Measurements from ENCODE around the gene PDE4D. TPM values are rescaled to one million over a fixed set of nuclear protein-coding genes. Genes with fewer than 3 reads are reported as not detected.

Gene PDE4D
- total RNA-seq, 2 experiments from 2014 or later, result 164 to 175 TPM

DNA sequence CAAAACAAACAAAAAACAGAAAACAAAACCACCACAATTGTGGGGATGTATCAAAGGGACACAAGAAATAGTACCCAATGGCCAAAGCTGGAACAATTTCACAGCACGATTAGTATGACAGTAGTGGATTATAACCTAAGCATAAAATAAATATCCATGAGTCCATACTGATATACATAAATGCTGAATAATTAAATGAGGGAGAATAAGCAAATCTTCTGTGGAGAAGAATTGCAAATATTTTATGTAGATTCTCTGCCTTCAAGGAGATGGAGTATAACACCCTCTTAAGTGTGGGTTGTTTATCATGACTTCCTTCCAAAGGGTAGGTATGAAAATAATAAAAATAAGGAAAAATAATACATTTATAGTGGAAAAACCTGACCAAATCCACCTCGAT is 325.4 kb downstream of the PDE4D start:
- TF ChIP-seq, protein P1, sequence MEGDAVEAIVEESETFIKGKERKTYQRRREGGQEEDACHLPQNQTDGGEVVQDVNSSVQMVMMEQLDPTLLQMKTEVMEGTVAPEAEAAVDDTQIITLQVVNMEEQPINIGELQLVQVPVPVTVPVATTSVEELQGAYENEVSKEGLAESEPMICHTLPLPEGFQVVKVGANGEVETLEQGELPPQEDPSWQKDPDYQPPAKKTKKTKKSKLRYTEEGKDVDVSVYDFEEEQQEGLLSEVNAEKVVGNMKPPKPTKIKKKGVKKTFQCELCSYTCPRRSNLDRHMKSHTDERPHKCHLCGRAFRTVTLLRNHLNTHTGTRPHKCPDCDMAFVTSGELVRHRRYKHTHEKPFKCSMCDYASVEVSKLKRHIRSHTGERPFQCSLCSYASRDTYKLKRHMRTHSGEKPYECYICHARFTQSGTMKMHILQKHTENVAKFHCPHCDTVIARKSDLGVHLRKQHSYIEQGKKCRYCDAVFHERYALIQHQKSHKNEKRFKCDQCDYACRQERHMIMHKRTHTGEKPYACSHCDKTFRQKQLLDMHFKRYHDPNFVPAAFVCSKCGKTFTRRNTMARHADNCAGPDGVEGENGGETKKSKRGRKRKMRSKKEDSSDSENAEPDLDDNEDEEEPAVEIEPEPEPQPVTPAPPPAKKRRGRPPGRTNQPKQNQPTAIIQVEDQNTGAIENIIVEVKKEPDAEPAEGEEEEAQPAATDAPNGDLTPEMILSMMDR (IDR thresholded peaks at IDR 0.05), result no peak
- no peak for ATAC-seq (ENCODE audit: poor library complexity)
- ChIA-PET CTCF (interaction anchor here (0.5 kb wide), 1 partner anchor 18 kb away, joined by 4 read pairs; no protein-coding TSS in a partner anchor), POLR2A (no interaction called here)
- Mint-ChIP-seq H3K4me1 (ENCODE audit: low read depth) (no peaks in the 10 kb centered on the region), H3K36me3 (ENCODE audit: low read depth) (no peaks in the 10 kb centered on the region), H3K4me3 (no peak overlapping the region), H3K27me3 (no peaks in the 10 kb centered on the region), H3K9me3 (no peaks in the 10 kb centered on the region), H3K27ac (no peak overlapping the region)
- no peaks in the 10 kb centered on the region for H3K36me3 ChIP-seq (ENCODE audit: insufficient read depth, low read length)
- no peak overlapping the region for H3K4me3 ChIP-seq (ENCODE audit: low read length)
- no peaks in the 10 kb centered on the region for H3K27me3 ChIP-seq (ENCODE audit: control insufficient read depth in 1 of 2, insufficient read depth in 2 of 2, low read length in 2 of 2)
- no peak overlapping the region for H3K27ac ChIP-seq (ENCODE audit: low read depth in 1 of 2, low read length in 2 of 2)
- H3K9me3 ChIP-seq (ENCODE audit: control insufficient read depth in 1 of 2, insufficient read depth in 1 of 2, low read length in 2 of 2), result no peaks in the 10 kb centered on the region
- DNase-seq, result no peak
- intact Hi-C loops (cut with DNase I, micrococcal nuclease), result no loop called here
- no peaks in the 10 kb centered on the region for H3K4me1 ChIP-seq (ENCODE audit: insufficient read depth, low read length)

DNA sequence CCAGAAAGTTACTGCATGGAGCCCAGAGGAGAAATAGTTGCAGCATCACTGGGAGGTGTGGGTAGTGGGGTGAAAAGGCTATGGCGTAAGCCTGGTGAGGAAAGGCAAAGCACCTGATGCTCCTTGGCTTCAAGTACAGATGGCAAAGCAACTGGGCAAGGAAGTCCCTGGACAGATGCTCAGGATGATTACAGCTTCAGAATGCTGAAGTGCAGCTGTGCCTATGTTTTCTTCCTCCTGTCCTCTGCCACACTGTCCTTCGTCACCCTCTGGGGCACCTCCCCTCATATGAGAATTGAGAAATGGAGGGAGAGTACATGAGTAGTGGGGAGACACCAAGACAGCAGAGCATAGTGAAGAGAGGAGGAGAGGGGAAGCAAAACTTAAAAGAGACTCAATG is 328.0 kb downstream of the PDE4D start:
- TF ChIP-seq, protein P1 (IDR thresholded peaks at IDR 0.05), result no peak
- Mint-ChIP-seq H3K4me1 (ENCODE audit: low read depth) (no peaks in the 10 kb centered on the region), H3K36me3 (ENCODE audit: low read depth) (no peaks in the 10 kb centered on the region), H3K27me3 (no peaks in the 10 kb centered on the region), H3K27ac (no peak overlapping the region), H3K4me3 (no peak overlapping the region), H3K9me3 (no peaks in the 10 kb centered on the region)
- ChIA-PET POLR2A (no interaction called here), CTCF (no interaction called here)
- intact Hi-C loops (cut with DNase I, micrococcal nuclease), result no loop called here
- H3K4me3 ChIP-seq (ENCODE audit: low read length), result no peak overlapping the region
- H3K4me1 ChIP-seq (ENCODE audit: insufficient read depth, low read length), result no peaks in the 10 kb centered on the region
- H3K36me3 ChIP-seq (ENCODE audit: insufficient read depth, low read length), result no peaks in the 10 kb centered on the region
- DNase-seq (no peak), ATAC-seq (ENCODE audit: poor library complexity) (no peak)
- H3K27me3 ChIP-seq (ENCODE audit: control insufficient read depth in 1 of 2, insufficient read depth in 2 of 2, low read length in 2 of 2), result no peaks in the 10 kb centered on the region
- no peak overlapping the region for H3K27ac ChIP-seq (ENCODE audit: low read depth in 1 of 2, low read length in 2 of 2)
- H3K9me3 ChIP-seq (ENCODE audit: control insufficient read depth in 1 of 2, insufficient read depth in 1 of 2, low read length in 2 of 2), result no peaks in the 10 kb centered on the region

DNA sequence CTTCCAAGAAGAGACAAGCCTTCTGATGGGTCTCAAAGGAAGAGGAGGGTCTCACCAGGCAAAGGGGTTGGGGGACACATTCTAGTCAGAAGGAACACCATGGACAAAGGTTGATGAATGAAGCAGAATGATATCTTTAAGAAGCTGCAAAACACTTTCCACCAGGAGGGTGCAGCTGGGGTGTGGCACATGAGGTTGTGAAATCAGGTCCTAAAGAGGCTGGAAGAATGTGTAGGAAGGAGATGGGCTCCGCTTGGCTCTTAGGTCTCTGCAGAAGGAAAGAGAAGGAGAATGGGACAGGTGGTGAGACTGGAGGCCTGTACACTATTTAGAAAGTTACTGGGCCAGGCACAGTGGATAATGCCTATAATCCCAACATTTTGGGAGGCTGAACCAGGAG is 328.6 kb downstream of the PDE4D start:
- no peaks in the 10 kb centered on the region for H3K4me1 ChIP-seq (ENCODE audit: insufficient read depth, low read length)
- ChIA-PET POLR2A (no interaction called here), CTCF (no interaction called here)
- intact Hi-C loops (cut with DNase I, micrococcal nuclease), result no loop called here
- Mint-ChIP-seq H3K9me3 (no peaks in the 10 kb centered on the region), H3K36me3 (ENCODE audit: low read depth) (no peaks in the 10 kb centered on the region), H3K4me1 (ENCODE audit: low read depth) (no peaks in the 10 kb centered on the region), H3K27ac (no peak overlapping the region), H3K27me3 (no peaks in the 10 kb centered on the region), H3K4me3 (no peak overlapping the region)
- H3K9me3 ChIP-seq (ENCODE audit: control insufficient read depth in 1 of 2, insufficient read depth in 1 of 2, low read length in 2 of 2), result no peaks in the 10 kb centered on the region
- no peak overlapping the region for H3K4me3 ChIP-seq (ENCODE audit: low read length)
- ATAC-seq (ENCODE audit: poor library complexity) (no peak), DNase-seq (no peak)
- no peak overlapping the region for H3K27ac ChIP-seq (ENCODE audit: low read depth in 1 of 2, low read length in 2 of 2)
- H3K36me3 ChIP-seq (ENCODE audit: insufficient read depth, low read length), result no peaks in the 10 kb centered on the region
- H3K27me3 ChIP-seq (ENCODE audit: control insufficient read depth in 1 of 2, insufficient read depth in 2 of 2, low read length in 2 of 2), result no peaks in the 10 kb centered on the region
- TF ChIP-seq, protein P1 (IDR thresholded peaks at IDR 0.05), result no peak
